Stimulated activated CD8-positive, alpha-beta memory T cell treated with anti-CD3 and anti-CD28 coated beads, Interleukin-15, amount 100 ng/mL, for 1 hour (primary cell): ENCODE data around the gene SUFU.
"Not testable (repeated sequence)": the region's sequence is repeated elsewhere in the genome, so short reads cannot be mapped to it uniquely, and the experiment has no call there.

Experiments
- DNase-seq: peaks from one replicate; pipeline ENCODE4 v3.0.0-alpha.2; 2020; ENCODE audit warnings: low read depth

The SUFU gene

DNA sequence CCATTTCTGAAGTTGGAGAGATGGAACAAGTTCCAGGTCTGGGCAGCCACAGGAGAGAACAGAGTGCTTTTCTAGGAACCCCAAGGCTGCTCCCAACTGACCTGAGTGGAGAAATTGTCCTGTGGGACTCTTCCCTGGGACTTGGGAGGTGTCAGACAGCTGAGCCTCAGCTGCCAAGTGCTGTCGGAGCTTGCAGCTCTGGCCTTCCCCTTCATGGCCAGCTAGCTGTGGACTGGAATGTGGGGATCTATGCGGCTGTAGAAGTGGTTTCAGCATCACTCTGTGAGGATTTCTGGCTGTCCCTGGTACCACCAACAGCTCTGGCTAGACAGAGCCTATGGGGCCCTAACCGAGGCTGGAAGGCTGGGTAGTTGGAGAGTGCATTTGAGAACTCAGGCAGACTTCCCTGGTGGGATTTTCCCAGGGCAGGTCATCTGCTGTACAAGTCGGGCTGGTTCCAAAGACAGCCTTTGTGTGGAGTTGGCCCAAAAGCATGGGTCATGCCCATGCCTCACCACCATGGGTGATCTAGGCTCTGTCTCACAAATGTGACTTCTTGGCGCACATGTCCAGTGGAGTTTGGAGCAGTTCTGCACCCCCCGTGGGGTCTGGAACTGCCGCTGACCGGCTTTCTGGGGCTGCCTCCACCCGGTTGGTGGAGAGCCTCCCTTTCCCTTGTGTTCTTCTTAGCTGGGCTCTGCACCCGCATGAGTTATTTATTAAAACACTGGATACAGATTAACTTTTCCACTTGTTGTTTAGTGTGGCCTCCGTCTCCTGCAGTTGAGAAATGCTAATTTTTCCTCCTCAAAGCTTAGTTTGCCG, 10.9 kb downstream of the SUFU start:
- no peak for DNase-seq

DNA sequence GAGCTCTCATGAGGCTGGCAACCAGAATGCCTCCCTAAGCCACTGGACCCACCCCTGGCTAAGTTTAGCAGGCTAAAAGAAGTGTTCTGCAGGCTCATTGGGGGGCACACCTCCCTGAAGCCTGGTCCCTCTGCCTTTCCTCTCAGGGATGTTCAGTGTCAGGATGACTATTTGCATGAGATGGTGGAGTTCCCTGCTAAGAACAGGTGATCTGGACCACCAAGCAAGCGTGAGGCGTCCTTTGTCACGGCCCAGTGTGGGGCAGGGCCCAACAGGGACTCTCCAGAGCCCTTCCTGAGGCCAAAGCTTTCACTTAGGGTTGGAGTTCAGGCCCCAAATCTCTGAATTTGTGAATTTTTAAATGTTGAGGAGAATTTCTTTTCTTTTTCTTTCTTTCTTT, 12.0 kb downstream of the SUFU start:
- DNase-seq = no peak

DNA sequence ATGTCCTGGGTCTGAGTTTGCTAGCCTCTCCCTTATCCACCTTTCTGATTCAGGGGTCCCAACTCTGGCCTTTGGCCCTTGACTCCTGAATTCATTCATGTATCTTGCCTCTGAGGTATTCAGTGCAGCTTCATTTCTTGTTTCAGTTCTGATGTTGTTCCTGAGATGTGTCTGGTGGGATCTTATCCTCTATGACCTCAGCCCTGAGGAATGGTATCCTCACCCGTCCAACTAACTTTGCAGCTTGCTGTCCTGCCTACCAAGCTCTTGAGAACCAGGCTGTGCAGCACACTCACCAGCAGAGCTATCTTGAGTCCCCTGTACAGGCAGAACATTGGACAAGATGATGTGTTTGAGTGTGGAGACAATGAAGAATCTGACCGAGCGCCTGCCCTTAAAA, 13.8 kb downstream of the SUFU start:
- DNase-seq = no peak

DNA sequence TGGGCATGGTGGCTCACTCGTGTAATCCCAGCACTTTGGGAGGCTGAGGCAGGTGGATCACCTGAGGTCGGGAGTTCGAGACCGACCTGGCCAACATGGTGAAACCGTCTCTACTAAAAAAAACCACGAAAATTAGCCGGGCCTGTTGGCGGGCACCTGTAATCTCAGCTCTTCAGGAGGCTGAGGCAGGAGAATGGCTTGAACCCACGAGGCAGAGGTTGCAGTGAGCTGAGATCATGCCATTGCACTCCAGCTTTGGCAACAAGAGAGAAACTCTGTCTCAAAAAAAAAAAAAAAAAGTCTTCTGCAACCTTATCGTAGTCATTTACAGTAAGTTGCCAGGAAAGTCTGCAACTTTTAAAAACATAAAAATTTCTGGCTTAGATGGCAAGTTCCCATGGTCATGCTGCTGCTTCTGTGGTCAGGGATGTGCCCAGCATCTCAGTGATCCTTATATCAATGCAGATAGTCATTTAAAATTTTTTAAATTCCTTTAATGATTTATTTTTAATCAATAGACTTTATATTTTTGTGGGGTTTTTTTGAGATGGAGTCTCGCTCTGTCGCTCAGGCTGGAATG, 15.6 kb downstream of the SUFU start:
- DNase-seq = no peak

DNA sequence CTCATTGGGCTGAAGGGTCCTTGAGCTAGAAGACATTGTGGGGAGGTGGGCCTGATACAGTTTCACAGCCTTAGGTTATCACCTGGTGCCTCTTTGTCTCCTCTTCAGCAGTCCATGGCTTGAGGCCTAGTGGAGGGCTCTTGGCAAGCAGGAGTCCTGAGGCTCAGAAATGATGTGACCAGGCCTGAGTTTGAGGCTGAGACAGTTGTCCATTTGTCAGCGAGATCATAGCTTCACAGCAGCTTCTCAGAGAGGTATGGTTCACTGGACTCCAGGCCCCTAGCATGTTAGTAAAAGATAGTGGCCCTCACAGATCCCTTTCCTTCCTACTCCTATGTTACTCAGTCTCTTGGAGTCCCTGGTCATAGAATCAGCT, 19.1 kb downstream of the SUFU start:
- DNase-seq = no peak

DNA sequence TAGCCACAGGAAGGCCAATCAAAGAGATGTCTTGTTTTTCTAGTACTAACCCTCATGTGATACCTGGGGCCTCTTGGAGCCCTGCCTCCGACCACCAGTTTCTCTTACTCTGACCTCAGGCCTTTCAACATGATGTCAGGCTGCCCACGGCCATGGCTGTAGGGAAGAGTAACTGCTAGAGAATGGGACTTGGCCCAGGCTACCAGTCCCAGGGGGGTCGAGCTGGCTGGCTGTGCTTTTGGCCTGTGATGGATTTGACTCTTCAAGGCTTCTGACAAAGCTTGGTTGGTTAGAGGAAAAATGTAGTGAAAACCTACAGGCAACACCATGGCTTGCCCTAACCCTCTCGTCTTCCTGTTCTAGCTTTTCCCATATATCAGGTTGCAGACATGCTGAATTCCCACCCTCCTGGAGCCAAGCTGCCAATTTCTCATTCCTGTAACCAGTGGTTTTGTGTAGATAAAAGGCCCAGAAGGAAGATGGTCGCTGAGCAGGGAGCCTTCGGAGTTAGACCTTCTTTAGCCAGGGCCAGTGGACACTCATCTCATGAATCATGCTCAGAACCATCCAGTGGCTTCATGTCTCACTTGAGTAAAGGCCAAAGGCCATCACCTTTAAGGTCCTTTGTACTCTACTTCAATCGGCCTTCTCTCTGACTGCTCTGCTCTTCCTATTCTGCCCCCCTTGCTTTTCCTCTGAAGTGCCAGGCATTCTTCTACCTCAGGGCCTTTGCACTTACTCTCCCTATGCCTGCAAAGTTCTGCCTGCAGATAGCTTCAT, 19.7 kb downstream of the SUFU start:
- no peak for DNase-seq

DNA sequence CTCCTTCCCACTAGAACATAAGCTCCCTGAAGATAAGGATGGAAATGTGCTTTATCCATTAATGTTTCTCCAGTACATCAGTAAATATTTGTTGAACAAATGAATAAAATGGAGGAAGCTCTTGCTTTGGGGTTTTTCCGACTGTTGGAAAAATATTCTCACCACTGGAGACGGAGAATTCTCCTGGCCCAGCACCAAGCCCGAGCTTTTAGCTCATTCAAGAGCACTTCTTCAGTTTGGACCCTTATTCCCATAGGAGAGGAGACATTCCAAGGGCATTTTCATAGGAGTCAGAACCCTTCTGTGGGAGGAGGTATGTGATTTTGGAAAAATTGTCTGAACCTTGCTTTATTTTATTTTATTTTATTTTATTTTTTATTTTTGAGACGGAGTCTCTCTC, 21.0 kb downstream of the SUFU start:
- DNase-seq = no peak

DNA sequence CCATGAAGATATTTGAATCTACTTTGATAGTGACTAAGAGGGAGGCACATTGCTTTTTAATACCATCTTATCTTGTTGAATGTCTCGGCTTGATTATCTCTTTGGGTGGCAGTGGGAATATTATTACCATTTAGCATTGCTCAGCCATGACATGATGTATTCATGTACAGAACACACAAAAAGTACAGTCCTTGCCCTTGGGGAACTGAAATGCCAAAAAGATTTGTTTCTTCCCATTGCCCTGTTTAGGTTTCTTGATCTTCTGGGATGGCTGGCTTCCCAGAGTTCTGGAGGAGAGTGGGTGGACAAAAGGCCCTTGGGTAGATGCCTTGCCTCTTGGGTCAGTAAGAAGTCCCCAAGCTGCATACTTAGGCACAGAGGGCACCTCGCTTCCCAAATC, 23.8 kb downstream of the SUFU start:
- no peak for DNase-seq

DNA sequence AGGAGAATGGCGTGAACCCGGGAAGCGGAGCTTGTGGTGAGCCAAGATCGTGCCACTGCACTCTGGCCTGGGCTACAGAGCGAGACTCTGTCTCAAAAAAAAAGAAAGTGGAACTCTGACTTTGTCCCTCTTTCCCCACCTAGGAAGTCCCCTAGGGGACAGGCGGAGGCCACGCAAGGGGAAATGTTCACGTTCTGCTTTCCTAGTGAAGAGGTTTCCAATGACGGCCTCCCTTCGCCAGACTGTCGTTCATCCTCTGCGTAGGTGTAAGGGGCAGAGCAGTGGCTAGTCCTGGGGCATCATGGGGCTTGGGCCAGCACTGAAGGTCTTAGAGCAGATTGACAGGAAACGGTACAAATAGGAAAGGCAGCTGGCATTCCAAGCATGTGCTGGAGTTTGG, 30.6 kb downstream of the SUFU start:
- no peak for DNase-seq

DNA sequence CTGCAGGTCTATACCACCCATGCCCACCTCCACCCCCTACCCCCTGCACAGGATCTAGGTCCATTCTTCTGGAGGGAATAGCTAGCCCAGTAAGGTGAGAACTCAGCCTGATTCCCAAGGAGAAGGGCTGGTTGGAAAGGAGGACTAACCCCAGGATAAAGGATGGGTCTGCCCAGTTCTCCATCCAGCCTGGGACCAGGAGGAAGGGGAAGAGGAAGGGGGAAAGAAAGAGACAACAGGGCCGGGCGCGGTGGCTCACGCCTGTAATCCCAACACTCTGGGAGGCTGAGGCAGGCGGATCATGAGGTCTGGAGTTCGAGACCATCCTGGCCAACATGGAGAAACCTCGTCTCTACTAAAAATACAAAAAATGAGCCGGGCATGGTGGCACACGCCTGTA, 31.2 kb downstream of the SUFU start:
- not testable (repeated sequence) for DNase-seq

DNA sequence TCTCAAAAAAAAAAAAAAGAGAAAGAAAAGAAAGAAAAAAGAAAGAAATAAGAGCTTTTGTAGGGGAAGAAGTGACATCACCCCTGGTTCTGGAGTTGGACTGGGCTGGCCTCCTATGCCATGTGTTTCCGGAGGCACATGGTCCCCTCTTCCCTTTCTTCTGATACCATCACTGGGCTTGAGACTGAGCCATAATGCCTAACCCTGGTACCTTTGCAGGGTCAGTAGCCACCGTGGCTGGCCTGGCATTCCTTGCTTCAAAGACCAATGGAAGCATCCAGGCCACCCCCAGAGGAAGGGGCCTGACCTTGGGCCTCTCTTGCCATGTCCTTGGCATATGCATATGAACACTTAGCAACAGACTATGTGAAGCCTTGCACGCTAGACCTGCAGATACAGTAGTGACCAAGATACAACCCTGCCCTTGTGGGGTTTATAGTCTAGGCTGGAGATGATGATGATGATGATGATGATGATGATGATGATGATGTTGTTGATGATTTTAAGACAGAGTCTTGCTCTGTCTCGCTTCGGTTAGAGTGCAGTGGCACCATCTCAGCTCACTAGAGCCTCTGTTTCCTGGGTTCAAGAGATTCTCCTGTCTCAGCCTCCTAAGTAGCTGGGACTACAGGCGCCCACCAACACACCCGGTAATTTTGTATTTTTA, 31.8 kb downstream of the SUFU start:
- no peak for DNase-seq

DNA sequence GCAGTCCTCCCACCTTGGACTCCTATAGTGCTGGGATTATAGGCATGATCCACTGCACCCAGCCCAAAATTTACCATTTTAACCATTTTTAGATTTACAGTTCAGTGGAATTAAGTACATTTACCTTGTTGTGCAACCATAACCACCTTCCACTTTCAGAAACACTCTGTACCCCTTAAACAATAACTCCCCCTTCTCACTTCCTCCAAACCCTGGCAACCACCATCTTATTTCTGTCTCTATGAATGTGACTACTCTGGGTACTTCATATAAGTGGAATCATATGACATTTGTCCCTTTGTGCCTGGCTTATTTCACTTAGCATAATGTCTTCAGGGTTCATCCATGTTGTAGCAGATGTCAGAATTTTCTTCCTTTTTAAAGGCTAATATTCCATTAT, 33.6 kb downstream of the SUFU start:
- no peak for DNase-seq

DNA sequence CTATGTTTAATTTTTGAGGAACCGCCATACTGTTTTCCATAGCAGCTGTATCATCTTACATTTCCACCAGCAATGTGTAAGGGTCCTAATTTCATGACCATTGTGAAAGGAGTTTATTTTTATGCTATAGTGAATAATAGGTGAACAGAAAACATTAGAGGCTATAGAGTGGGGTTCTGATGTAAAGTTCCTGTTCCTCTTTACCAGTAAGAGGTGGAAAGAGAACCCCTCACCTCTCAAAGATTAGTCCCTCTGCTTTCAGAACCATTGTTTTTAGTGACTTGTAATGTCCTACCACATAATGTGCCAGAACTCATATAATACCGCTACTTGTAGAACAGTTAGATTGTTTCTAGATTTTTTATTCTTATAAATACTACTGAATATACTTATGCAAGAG, 34.2 kb downstream of the SUFU start:
- no peak for DNase-seq

DNA sequence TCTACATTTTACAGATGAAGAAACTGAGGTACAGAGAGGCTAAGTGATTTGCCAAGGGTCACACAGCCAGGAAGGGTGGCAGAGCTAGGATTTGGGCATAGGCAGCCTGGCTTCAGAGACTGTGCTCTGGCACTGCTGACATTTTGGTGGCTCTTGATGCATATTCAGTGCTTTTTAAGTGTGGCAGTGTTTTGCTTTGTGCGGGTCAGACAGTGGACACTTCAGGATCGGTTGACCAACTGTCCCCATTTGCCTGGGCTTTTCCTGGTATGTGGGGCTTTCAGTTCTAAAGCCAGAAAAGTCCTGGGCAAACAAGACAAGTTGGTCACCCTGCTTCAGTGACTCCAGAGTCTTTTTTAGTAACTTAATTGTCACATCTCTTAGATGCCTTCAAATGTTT, 35.0 kb downstream of the SUFU start:
- no peak for DNase-seq

DNA sequence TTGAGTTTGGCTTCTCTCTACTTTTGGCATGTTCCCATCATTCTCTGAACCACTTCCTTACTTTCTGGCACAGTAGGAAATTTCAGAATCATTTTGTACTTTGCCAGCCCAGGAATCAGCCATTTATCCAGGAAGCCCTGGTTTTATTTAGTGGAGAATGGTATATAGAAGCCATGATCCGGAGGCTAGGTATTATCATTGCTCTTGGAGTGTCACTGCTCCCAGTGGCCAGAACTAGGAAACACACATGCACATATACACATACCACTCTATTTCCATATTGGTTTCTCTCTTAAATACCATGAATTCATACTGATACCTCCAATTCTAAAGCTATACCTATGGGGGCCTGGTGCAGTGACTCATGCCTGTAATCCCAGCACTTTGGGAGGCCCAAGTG, 36.3 kb downstream of the SUFU start:
- DNase-seq = no peak

DNA sequence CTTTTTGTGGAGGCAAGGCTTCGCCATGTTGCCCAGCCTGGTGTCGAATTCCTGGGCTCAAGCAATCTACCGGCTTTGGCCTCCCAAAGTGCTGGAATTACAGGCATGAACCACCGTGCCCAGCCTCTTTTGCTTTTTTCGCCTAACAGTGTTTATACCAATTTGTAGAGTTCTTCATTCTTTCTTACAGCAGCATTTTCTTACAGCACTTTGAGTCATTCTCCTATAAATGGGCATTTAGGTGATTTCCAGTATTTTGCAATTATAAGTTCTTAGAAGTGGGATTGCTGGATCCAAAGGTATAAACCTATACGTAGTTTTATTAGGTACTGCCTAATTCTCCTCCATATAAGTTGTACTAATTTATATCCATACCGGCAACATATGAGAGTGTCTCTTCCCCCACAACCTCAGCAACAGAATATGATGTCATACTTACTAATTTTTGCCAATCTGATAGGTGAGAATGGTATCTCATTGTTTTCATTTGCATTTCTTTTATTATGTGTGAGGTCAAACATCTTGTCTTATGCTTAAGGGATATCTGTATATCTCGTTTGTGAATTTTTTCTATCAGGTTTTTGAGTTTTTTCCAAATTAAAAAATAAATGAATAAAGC, 39.1 kb downstream of the SUFU start:
- DNase-seq = no peak

DNA sequence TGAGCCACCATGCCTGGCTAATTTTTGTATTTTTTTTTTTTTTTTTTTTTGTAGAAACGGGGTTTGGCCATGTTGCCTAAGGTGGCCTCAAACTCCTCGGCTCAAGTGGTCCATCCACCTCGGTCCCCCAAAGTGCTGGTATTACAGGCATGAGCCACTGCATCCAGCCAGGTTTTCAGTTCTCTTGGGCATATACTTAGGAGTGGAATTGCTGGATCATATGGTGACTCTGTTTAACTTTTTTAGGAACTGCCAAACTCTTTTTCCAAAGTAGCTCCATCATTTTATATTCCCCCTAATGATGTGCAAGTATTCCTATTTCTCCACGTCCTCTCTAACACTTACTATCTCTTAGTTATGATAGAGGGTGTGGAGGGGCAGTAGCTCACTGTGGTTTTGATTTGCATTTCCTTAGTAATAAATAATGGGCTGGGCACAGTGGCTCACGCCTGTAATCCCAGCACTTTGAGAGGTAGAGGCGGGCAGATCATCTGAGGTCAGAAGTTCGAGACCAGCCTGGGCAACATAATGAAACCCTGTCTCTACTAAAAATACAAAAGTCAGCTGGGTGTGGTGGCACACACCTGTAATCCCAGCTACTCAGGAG, 41.6 kb downstream of the SUFU start:
- no peak for DNase-seq

DNA sequence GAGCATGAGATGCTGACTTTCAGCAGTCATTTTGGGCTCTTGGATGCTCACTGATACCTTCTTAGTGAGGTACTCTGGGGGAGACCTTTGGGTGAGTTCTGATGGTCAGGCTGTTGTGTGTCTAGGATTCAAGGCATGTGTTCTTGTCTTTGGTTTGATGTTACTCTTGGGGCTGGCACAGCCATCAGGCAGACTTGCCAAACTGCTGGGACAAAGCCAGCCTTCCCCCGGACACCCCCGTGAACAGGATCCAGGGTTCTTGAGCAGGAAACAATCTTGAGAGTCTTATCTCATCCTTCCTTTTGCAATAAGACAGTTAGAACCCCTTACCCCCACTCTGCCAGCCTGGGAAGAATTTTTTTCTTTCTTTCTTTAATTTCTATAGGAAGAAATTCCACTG, 42.2 kb downstream of the SUFU start:
- DNase-seq = no peak

DNA sequence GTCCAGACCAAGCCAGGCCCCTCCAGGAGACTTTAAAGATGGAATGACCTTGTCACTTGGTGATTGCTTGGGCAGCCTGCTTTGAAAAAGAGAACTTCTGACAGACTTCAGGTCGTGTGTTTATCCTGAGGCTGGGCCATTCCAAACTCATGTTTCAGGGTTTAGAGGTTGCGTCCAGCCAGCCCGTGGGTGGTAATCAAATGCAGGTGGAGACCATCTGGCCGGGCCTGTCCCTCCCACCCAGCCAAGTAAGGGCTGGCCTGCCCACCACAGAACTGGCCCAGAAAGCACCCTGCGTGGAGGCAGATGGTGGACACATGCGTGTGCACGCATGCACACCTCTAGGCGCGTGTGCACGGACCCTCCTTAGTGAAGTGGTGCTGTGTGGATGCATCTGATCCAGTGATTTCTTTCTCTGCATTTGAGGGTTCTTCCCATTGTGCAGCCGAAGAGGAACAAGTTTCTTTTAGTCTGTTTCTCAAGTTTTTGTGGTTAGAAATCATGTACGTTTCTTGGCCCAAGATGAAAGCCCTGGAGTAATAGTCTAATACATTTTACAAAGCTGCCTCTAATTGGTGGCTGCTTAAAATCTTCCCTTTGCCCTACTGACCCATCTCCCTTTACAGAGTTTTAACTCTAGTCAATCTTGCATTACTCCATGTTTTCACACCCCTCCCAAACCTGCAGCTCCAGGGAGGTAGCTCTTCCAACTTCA, 43.0 kb downstream of the SUFU start:
- no peak for DNase-seq

DNA sequence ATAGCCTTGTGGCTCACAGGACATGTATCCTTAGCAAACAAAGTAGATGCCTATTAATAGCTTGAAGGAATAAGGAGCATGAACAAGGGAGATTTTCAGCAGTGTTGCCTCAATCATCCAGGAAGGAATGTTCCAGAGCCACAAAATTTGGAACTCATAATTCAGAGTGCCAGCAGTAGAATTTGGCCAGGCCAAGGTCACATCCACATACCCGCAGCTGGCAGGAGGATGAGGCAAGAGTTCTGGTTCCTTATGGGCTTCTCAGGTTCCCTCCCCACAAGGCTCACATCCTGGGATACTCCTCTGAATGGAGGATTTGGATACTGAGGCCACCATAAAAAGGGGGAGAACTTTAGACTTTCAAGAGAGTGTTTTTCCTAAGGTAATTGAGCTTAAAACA, 45.8 kb downstream of the SUFU start:
- no peak for DNase-seq

DNA sequence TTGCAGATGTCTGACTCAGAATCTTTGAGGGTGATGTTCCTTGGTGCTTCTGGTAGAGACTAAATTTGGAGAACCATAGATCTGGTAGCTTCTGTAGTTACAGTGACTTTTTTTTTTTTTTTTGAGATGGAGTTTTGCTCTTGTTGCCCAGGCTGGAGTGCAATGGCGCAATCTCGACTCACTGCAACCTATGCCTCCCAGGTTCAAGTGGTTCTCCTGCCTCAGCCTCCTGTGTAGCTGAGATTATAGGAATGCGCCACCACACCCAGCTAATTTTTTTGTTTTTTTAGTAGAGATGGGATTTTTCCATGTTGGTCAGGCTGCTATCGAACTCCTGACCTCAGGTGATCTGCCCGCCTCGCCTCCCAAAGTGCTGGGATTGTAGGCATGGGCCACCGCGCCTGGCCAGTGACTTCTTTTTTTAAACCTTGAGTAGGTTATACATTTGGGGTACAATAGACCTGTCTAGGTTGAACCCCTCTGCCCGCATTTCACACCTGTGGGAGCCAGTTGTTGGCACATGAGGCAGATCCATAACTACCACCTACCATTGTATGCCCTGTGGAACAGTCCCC, 47.0 kb downstream of the SUFU start:
- DNase-seq = no peak
